CD4-positive, CD25-positive, alpha-beta regulatory T cell (primary cell): ENCODE data around the gene KCNT1. TPM values are rescaled to one million over a fixed set of nuclear protein-coding genes. Genes with fewer than 3 reads are reported as not detected.

Experiments
- ATAC-seq, 2 donors: fragments of 150-1000 bp; cut with Tn5 transposase; one replicate each; pipeline ENCODE4 v1.10.0; 2021; ENCODE audit warnings: low read depth in 2 of 2, moderate number of reproducible peaks in 2 of 2, moderate library complexity in 1 of 2
- DNase-seq, 3 donors: peaks; one replicate each; pipeline versions ENCODE4 v3.0.0 to v3.0.0-alpha.2; 2012 to 2022; ENCODE audit warnings: mixed read lengths in 1 of 3
- H3K27ac ChIP-seq: one replicate; pipeline ENCODE4 v1.7.0; 2013; ENCODE audit warnings: mild to moderate bottlenecking, low read length; ENCODE audit not compliant: insufficient read depth, poor library complexity, severe bottlenecking
- H3K27me3 ChIP-seq: one replicate; pipeline ENCODE4 v1.7.0; 2013; ENCODE audit warnings: low read length; ENCODE audit not compliant: control insufficient read depth, insufficient read depth
- H3K36me3 ChIP-seq: one replicate; pipeline ENCODE4 v1.7.0; 2013; ENCODE audit warnings: mild to moderate bottlenecking, low read length, moderate library complexity; ENCODE audit not compliant: control insufficient read depth, insufficient read depth
- H3K4me1 ChIP-seq: 2 replicates; pipeline ENCODE4 v1.7.0; 2013; ENCODE audit warnings: mild to moderate bottlenecking, low read length; ENCODE audit not compliant: insufficient read depth, control insufficient read depth, poor library complexity, severe bottlenecking
- H3K4me3 ChIP-seq: one replicate; pipeline ENCODE4 v1.7.0; 2013; ENCODE audit warnings: low read depth, mild to moderate bottlenecking, low read length, moderate library complexity
- H3K9me3 ChIP-seq, 2 experiments: 1 replicate in 1 of 2; 2 replicates in 1 of 2; pipeline ENCODE4 v1.7.0; 2013; ENCODE audit warnings: low read length in 2 of 2, mild to moderate bottlenecking in 1 of 2, moderate library complexity in 1 of 2; ENCODE audit not compliant: control insufficient read depth in 2 of 2
- H3K27ac Mint-ChIP-seq, 3 donors: one replicate each; pipeline ENCODE4 v1.8.0; 2020 to 2022; ENCODE audit warnings: mild to moderate bottlenecking in 3 of 3, mixed read lengths in 3 of 3, moderate library complexity in 2 of 3
- H3K27me3 Mint-ChIP-seq: one replicate; pipeline ENCODE4 v1.8.0; 2022; ENCODE audit warnings: mild to moderate bottlenecking, mixed read lengths
- H3K36me3 Mint-ChIP-seq: one replicate; pipeline ENCODE4 v1.8.0; 2020; ENCODE audit warnings: mixed read lengths
- H3K4me1 Mint-ChIP-seq, 4 donors: one replicate each; pipeline ENCODE4 v1.8.0; 2020 to 2022; ENCODE audit warnings: mixed read lengths in 4 of 4, mild to moderate bottlenecking in 1 of 4
- H3K4me3 Mint-ChIP-seq, 4 donors: one replicate each; pipeline ENCODE4 v1.8.0; 2020 to 2022; ENCODE audit warnings: mild to moderate bottlenecking in 4 of 4, mixed read lengths in 4 of 4, moderate library complexity in 3 of 4
- H3K9me3 Mint-ChIP-seq, 7 donors: one replicate each; pipeline ENCODE4 v1.8.0; 2020 to 2022; ENCODE audit warnings: mixed read lengths in 7 of 7, mild to moderate bottlenecking in 3 of 7, moderate library complexity in 2 of 7
- polyA plus RNA-seq, 4 donors: library from polyadenylated mRNA; unstranded; fragments of 300-500 nt; fragmentation: Illumina TruSeq; gene quantifications; one replicate each; pipeline ENCODE4 v1.2.3, GENCODE V29; 2021
- total RNA-seq: library from RNA; stranded (reverse); gene quantifications from one replicate; pipeline ENCODE4 v1.2.3, GENCODE V29; 2022

The KCNT1 gene
- total and polyA plus RNA-seq, 5 donors from 2014 or later: not detected

GRCh38 chr9:135780086-135780485 lies 78.1 kb downstream of the KCNT1 start:
- H3K9me3 ChIP-seq: no peaks in the 10 kb centered on the region
- no peak overlapping the region for H3K27ac ChIP-seq
- no peaks in the 10 kb centered on the region for H3K4me1 ChIP-seq
- H3K27me3 Mint-ChIP-seq: no peaks in the 10 kb centered on the region
- H3K9me3 Mint-ChIP-seq: no peaks in the 10 kb centered on the region
- H3K4me3 ChIP-seq: no peak overlapping the region
- no peaks in the 10 kb centered on the region for H3K36me3 Mint-ChIP-seq
- ATAC-seq: no peak
- H3K27me3 ChIP-seq: no peaks in the 10 kb centered on the region
- H3K27ac Mint-ChIP-seq: no peak overlapping the region
- DNase-seq: no peak
- H3K4me3 Mint-ChIP-seq: no peak overlapping the region
- H3K4me1 Mint-ChIP-seq: no peaks in the 10 kb centered on the region
- H3K36me3 ChIP-seq: no peaks in the 10 kb centered on the region

GRCh38 chr9:135780626-135781025 lies 78.6 kb downstream of the KCNT1 start:
- Mint-ChIP-seq H3K4me3 (no peak overlapping the region), H3K9me3 (no peaks in the 10 kb centered on the region), H3K36me3 (no peaks in the 10 kb centered on the region), H3K27ac (no peak overlapping the region), H3K27me3 (no peaks in the 10 kb centered on the region), H3K4me1 (no peaks in the 10 kb centered on the region)
- Histone ChIP-seq H3K27ac (no peak overlapping the region), H3K4me1 (no peaks in the 10 kb centered on the region), H3K9me3 (no peaks in the 10 kb centered on the region), H3K4me3 (no peak overlapping the region), H3K27me3 (no peaks in the 10 kb centered on the region), H3K36me3 (no peaks in the 10 kb centered on the region)
- DNase-seq (no peak), ATAC-seq (no peak)

- Mint-ChIP-seq H3K27ac (no peak overlapping the region), H3K4me3 (no peak overlapping the region), H3K36me3 (no peaks in the 10 kb centered on the region), H3K27me3 (no peaks in the 10 kb centered on the region), H3K9me3 (no peaks in the 10 kb centered on the region), H3K4me1 (no peaks in the 10 kb centered on the region)
- no peaks in the 10 kb centered on the region for H3K27me3 ChIP-seq
- no peaks in the 10 kb centered on the region for H3K9me3 ChIP-seq
- ATAC-seq (no peak), DNase-seq (no peak)
- H3K4me1 ChIP-seq: no peaks in the 10 kb centered on the region
- no peaks in the 10 kb centered on the region for H3K36me3 ChIP-seq
- H3K27ac ChIP-seq: no peak overlapping the region
- H3K4me3 ChIP-seq: no peak overlapping the region
Observed at GRCh38 chr9:135782946-135783345, 81.0 kb downstream of the KCNT1 start.

GRCh38 chr9:135783540-135784245 lies 81.7 kb downstream of the KCNT1 start:
- H3K27ac ChIP-seq: no peak overlapping the region
- H3K36me3 Mint-ChIP-seq: no peaks in the 10 kb centered on the region
- ATAC-seq (no peak), DNase-seq (no peak)
- no peaks in the 10 kb centered on the region for H3K4me1 ChIP-seq
- no peak overlapping the region for H3K4me3 ChIP-seq
- no peaks in the 10 kb centered on the region for H3K36me3 ChIP-seq
- H3K4me3 Mint-ChIP-seq: no peak overlapping the region
- no peaks in the 10 kb centered on the region for H3K9me3 ChIP-seq
- no peaks in the 10 kb centered on the region for H3K27me3 Mint-ChIP-seq
- H3K4me1 Mint-ChIP-seq: no peaks in the 10 kb centered on the region
- no peaks in the 10 kb centered on the region for H3K9me3 Mint-ChIP-seq
- no peak overlapping the region for H3K27ac Mint-ChIP-seq
- H3K27me3 ChIP-seq: no peaks in the 10 kb centered on the region

- no peaks in the 10 kb centered on the region for H3K9me3 Mint-ChIP-seq
- no peaks in the 10 kb centered on the region for H3K4me1 Mint-ChIP-seq
- Histone ChIP-seq H3K27me3 (no peaks in the 10 kb centered on the region), H3K9me3 (no peaks in the 10 kb centered on the region), H3K4me3 (no peak overlapping the region), H3K4me1 (no peaks in the 10 kb centered on the region), H3K27ac (no peak overlapping the region), H3K36me3 (no peaks in the 10 kb centered on the region)
- no peak overlapping the region for H3K4me3 Mint-ChIP-seq
- ATAC-seq (no peak), DNase-seq (no peak)
- H3K27ac Mint-ChIP-seq: no peak overlapping the region
- no peaks in the 10 kb centered on the region for H3K36me3 Mint-ChIP-seq
- H3K27me3 Mint-ChIP-seq: no peaks in the 10 kb centered on the region
Observed at GRCh38 chr9:135785013-135785575, 83.1 kb downstream of the KCNT1 start.

- H3K27ac ChIP-seq: no peak overlapping the region
- no peak for ATAC-seq
Observed at GRCh38 chr9:135786146-135786690, 84.2 kb downstream of the KCNT1 start.

GRCh38 chr9:135787317-135787716 lies 85.3 kb downstream of the KCNT1 start:
- H3K4me3 ChIP-seq: no peak overlapping the region
- no peak for ATAC-seq

More at GRCh38 chr9:135786146-135786690, 84.2 kb downstream of the KCNT1 start:
- Mint-ChIP-seq H3K27ac (no peak overlapping the region), H3K36me3 (no peaks in the 10 kb centered on the region), H3K4me1 (no peaks in the 10 kb centered on the region), H3K27me3 (no peaks in the 10 kb centered on the region), H3K4me3 (no peak overlapping the region), H3K9me3 (no peaks in the 10 kb centered on the region)
- DNase-seq: no peak
- no peak overlapping the region for H3K4me3 ChIP-seq
- no peaks in the 10 kb centered on the region for H3K36me3 ChIP-seq
- H3K27me3 ChIP-seq: no peaks in the 10 kb centered on the region
- H3K9me3 ChIP-seq: no peaks in the 10 kb centered on the region
- no peaks in the 10 kb centered on the region for H3K4me1 ChIP-seq

More at GRCh38 chr9:135787317-135787716, 85.3 kb downstream of the KCNT1 start:
- Mint-ChIP-seq H3K36me3 (no peaks in the 10 kb centered on the region), H3K27ac (no peak overlapping the region), H3K9me3 (no peaks in the 10 kb centered on the region), H3K4me1 (no peaks in the 10 kb centered on the region), H3K27me3 (no peaks in the 10 kb centered on the region), H3K4me3 (no peak overlapping the region)
- Histone ChIP-seq H3K27me3 (no peaks in the 10 kb centered on the region), H3K36me3 (no peaks in the 10 kb centered on the region), H3K4me1 (no peaks in the 10 kb centered on the region), H3K27ac (no peak overlapping the region), H3K9me3 (no peaks in the 10 kb centered on the region)
- DNase-seq: no peak
